Activated T-helper 1 cell treated with anti-CD3 and anti-CD28 coated beads, Interleukin-12 subunit alpha, Interleukin-12 subunit beta, Interleukin-2, Interleukin-4 antibody, amounts not matched to agents 30 ng/mL and 10 ng/mL and 1 ng/mL, durations not matched to agents 14 hours and 24 hours and 36 hours (primary cell): ENCODE data around the gene PKD1. TPM values are rescaled to one million over a fixed set of nuclear protein-coding genes. Genes with fewer than 3 reads are reported as not detected.

Source experiments
- DNase-seq: peaks from one replicate; pipeline ENCODE4 v3.0.0; 2021; ENCODE audit warnings: low spot score
- H3K27ac Mint-ChIP-seq: one replicate; pipeline ENCODE4 v1.8.0; 2021; ENCODE audit warnings: mild to moderate bottlenecking, mixed read lengths
- H3K27me3 Mint-ChIP-seq: one replicate; pipeline ENCODE4 v1.8.0; 2022; ENCODE audit warnings: mild to moderate bottlenecking, moderate library complexity, mixed read lengths; ENCODE audit not compliant: insufficient read depth
- H3K36me3 Mint-ChIP-seq: one replicate; pipeline ENCODE4 v1.8.0; 2021; ENCODE audit warnings: low read depth, mixed read lengths
- H3K4me1 Mint-ChIP-seq: one replicate; pipeline ENCODE4 v1.8.0; 2021; ENCODE audit warnings: low read depth, mixed read lengths
- H3K4me3 Mint-ChIP-seq: one replicate; pipeline ENCODE4 v1.8.0; 2021; ENCODE audit warnings: mild to moderate bottlenecking, moderate library complexity, mixed read lengths
- H3K9me3 Mint-ChIP-seq: one replicate; pipeline ENCODE4 v1.8.0; 2021; ENCODE audit warnings: mixed read lengths
- intact Hi-C: fragments of 100-400 bp; cut with micrococcal nuclease; formaldehyde crosslinking; loops from one replicate; pipeline ENCODE4 v1.15.1; 2024
- total RNA-seq: library from RNA; stranded (reverse); gene quantifications from 2 replicates; pipeline ENCODE4 v1.2.3, GENCODE V29; 2022

PKD1 gene
- total RNA-seq, 1 donor from 2014 or later = 92.5 TPM

DNA sequence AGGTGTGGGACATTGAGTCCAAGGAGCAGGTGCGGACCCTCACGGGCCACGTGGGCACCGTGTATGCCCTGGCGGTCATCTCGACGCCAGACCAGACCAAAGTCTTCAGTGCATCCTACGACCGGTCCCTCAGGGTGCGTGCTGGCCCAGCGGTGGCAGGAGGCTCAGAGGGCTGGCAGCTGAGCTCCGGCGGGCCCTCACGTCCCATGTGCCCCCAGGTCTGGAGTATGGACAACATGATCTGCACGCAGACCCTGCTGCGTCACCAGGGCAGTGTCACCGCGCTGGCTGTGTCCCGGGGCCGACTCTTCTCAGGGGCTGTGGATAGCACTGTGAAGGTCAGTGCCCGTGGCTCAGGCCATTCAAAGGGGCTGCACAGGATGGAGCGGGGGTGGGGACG lies 40.3 kb upstream of the PKD1 start:
- Mint-ChIP-seq H3K36me3 (peaks cover 6% of the 10 kb centered on the region), H3K4me3 (no peak overlapping the region), H3K27ac (no peak overlapping the region), H3K4me1 (no peaks in the 10 kb centered on the region), H3K9me3 (no peaks in the 10 kb centered on the region), H3K27me3 (no peaks in the 10 kb centered on the region)
- DNase-seq = no peak
- intact Hi-C loops = no loop called here

DNA sequence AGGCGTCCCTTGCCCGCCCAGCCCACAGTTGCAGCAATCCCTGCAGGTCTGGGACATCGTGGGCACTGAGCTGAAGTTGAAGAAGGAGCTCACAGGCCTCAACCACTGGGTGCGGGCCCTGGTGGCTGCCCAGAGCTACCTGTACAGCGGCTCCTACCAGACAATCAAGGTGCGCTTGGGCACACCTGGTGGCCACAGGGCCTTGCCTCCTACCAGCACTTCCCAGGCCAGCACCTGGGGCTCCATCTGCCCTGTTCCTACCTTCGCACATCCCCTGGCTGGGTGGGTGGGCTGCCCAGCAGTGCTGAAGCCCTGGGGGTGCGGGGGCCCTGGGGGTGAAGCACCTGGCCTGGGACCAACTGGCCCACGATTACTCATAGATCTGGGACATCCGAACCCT lies 39.8 kb upstream of the PKD1 start:
- no peaks in the 10 kb centered on the region for H3K9me3 Mint-ChIP-seq

DNA sequence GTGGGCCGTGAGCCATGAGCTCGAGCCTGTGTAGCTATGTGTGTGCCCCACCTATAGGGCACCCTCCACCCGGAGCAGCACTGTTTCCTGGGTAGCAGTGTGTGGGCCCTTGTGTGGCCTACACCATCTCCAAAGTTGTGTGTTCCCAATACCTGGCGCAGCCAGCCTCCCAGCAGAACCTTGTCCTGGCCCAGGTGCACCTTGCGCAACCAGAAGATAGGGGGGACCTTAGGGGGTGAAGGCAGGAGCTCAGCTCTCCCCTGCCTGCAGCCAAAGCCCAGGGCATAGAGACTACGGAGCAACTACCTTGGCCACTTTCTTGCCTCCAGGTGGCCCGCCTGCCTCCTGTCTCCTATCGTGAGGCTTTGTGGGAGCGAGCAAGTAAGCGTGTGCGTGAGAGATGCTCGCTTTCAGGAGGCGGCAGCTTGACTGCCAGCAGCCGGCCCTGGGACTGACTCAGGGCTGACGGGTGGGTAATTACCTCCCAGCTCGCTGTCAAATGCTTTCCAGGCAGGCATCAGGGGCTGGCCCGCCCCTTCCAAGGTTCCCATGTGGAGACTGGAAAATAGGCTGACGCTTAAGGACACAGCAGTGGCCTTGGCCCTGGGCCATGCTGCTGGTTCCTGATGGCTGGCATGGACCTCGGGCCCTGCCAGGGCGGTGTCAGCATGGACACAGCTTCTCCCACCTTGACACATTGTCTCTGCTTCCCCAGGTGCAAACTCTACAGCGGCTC lies 38.9 kb upstream of the PKD1 start:
- intact Hi-C loops = no loop called here
- H3K36me3 Mint-ChIP-seq = peaks cover 6% of the 10 kb centered on the region

More for the DNA sequence above, 39.8 kb upstream of the PKD1 start:
- no peak overlapping the region for H3K4me3 Mint-ChIP-seq
- peaks cover 6% of the 10 kb centered on the region for H3K36me3 Mint-ChIP-seq
- intact Hi-C loops = no loop called here
- no peaks in the 10 kb centered on the region for H3K27me3 Mint-ChIP-seq
- no peaks in the 10 kb centered on the region for H3K4me1 Mint-ChIP-seq
- DNase-seq = no peak
- H3K27ac Mint-ChIP-seq = no peak overlapping the region

DNA sequence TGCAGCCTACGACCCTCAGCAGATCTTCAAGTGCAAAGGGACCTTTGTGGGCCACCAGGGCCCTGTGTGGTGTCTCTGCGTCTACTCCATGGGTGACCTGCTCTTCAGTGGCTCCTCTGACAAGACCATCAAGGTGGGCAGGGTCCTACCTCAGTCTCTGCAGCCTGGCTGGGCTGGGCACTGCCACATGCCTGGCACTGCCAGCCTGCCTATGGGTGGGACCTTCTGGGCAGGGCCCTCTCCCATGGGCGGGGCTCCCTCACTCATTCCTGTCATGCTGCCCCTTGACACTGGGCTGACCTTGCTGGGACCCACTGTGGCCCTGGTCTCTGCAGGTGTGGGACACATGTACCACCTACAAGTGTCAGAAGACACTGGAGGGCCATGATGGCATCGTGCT lies 38.2 kb upstream of the PKD1 start:
- H3K9me3 Mint-ChIP-seq = no peaks in the 10 kb centered on the region
- no peak overlapping the region for H3K27ac Mint-ChIP-seq
- H3K36me3 Mint-ChIP-seq = peaks cover 6% of the 10 kb centered on the region
- intact Hi-C loops = no loop called here
- no peak overlapping the region for H3K4me3 Mint-ChIP-seq
- DNase-seq = no peak
- no peaks in the 10 kb centered on the region for H3K4me1 Mint-ChIP-seq
- no peaks in the 10 kb centered on the region for H3K27me3 Mint-ChIP-seq

More for the DNA sequence above, 38.9 kb upstream of the PKD1 start:
- Mint-ChIP-seq H3K4me3 (no peak overlapping the region), H3K27ac (no peak overlapping the region), H3K4me1 (no peaks in the 10 kb centered on the region), H3K9me3 (no peaks in the 10 kb centered on the region), H3K27me3 (no peaks in the 10 kb centered on the region)
- no peak for DNase-seq

DNA sequence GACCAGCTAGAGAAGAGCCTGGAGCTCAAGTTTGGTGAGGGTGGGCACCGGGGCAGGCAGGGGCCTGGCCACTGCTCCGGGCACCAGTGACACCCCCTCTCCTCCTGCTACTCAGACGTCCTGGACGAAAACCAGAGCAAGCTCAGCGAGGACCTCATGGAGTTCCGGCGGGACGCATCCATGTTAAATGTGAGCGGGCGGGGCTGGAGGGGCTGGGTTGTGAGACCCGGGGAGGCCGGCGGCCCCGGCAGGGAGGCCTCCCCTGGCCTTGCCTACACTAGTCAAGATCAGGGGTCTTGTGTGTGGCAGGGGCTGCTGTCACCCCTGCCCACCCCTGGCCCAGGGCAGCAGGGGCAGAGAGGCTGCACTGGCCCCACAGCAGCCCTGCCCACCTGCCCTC lies 37.7 kb upstream of the PKD1 start:
- intact Hi-C loops = no loop called here
- H3K4me3 Mint-ChIP-seq = no peak overlapping the region
- no peaks in the 10 kb centered on the region for H3K9me3 Mint-ChIP-seq
- no peak overlapping the region for H3K27ac Mint-ChIP-seq
- no peak for DNase-seq
- H3K27me3 Mint-ChIP-seq = no peaks in the 10 kb centered on the region
- peaks cover 6% of the 10 kb centered on the region for H3K36me3 Mint-ChIP-seq
- no peaks in the 10 kb centered on the region for H3K4me1 Mint-ChIP-seq

DNA sequence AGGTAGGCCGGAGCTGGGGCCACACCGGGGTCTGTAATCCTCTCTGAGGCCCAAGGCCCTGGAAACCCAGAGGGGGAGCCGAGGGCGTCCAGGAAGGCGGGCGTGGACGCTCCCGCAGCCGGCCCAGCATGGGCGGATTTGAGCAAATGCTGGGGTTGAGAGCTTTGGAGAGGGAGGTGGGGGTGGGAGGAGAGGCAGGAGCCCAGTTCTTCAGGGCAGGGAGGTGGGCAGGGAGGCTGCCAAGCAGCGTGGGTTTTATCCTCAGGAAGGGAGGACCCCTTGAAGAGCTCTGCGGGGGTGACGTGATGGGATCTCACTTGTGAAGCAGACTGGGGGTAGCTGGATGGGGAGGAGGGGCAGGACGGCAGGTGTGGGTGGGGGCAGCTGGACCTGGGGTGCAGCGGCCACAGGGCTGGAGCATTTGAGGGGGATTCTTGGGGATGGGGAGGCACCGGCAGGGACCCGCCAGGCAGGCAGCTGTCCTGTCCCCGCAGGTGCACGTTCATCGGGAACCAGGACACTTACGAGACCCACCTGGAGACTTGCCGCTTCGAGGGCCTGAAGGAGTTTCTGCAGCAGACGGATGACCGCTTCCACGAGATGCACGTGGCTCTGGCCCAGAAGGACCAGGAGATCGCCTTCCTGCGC lies 37.1 kb upstream of the PKD1 start:
- Mint-ChIP-seq H3K4me3 (no peak overlapping the region), H3K36me3 (peaks cover 6% of the 10 kb centered on the region), H3K27me3 (no peaks in the 10 kb centered on the region), H3K9me3 (no peaks in the 10 kb centered on the region), H3K27ac (no peak overlapping the region), H3K4me1 (no peaks in the 10 kb centered on the region)
- intact Hi-C loops = no loop called here
- DNase-seq = no peak

DNA sequence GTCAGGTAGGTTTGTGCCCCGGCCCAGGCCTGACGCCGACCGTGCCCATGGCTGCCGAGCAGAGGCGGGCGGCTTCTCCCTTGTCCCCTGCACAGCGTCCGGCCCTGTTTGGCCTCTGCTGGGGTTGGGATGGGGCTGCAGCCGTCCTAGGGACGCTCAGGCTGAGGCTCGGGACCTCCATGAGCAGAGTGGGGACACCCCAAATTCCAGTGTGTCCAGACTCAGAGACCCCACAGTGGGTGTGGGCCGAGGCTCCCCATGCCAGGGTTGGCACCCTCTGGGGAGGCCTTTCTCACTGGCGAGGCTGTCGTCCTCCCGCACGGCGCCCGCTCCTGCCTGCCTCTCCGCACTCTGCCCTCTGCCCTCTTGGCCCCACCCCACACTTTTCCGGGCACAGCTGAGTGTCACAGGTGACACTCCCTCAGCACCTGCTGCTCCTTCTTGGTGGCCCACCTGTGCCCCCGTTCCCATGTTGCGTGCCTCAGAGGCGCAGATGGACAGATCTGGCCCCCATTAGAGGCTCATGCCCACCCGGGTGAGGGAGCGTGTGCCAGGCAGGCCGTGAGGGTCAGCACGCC lies 36.0 kb upstream of the PKD1 start:
- DNase-seq = no peak
- H3K27me3 Mint-ChIP-seq = no peaks in the 10 kb centered on the region
- H3K27ac Mint-ChIP-seq = no peak overlapping the region

DNA sequence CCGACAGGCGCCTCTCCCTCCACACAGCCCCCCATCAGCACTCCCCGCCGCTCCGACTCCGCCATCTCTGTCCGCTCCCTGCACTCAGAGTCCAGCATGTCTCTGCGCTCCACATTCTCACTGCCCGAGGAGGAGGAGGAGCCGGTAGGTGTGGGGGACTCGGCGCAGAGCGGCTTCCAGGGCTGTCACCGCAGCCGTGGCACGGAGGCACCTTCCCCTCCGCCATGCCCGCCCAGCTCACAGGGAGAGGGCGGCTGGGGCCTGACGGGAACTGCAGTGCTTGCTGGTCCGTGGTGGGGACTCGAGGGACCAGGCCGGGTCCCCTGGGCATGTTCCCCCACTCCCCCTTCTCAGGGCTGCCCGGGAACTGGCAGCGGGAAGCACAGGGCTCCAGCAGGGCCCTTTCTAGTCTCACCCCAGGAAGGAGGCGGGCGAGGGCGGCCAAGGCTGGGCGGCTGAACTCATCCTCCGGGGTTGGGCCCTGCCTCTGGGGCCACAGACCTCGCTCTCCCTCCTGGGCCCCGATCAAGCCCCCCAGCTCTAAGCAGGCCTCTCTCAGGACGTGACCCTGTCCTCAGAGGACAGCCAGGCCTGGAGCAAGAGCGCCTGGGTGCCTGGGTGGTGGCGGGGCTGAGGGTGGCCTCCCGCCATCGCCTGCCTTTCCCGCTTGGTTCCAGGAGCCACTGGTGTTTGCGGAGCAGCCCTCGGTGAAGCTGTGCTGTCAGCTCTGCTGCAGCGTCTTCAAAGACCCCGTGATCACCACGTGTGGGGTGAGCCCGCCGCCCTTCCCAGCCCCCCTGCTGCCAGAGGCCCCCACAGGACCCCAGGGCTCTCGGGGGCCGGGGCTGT lies 35.1 kb upstream of the PKD1 start:
- Mint-ChIP-seq H3K27ac (no peak overlapping the region), H3K36me3 (peaks cover 9% of the 10 kb centered on the region), H3K9me3 (no peaks in the 10 kb centered on the region), H3K4me3 (no peak overlapping the region), H3K4me1 (no peaks in the 10 kb centered on the region), H3K27me3 (no peaks in the 10 kb centered on the region)
- intact Hi-C loops = no loop called here
- no peak for DNase-seq

More for the DNA sequence above, 36.0 kb upstream of the PKD1 start:
- H3K4me3 Mint-ChIP-seq = no peak overlapping the region
- intact Hi-C loops = no loop called here
- peaks cover 6% of the 10 kb centered on the region for H3K36me3 Mint-ChIP-seq
- no peaks in the 10 kb centered on the region for H3K4me1 Mint-ChIP-seq
- H3K9me3 Mint-ChIP-seq = no peaks in the 10 kb centered on the region

DNA sequence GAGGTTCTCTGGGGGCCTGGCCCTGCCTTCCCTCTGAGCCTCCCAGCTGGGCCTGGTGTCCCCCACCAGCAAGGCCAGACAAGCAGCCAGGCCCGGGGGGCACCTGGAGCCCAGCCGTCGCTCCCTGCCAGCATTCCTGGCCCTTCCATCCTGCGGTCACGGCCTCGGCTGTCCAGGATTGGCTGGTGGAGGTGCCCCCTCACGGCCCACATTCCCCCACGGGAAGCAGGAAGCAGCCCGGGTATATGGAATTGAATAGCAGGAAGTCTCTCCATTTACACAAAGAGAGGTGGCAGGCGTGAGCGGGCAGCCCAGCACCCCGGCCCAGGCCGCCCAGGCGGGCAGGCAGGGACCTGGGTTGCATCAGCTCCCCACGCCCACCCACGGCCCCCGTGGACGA lies 34.4 kb upstream of the PKD1 start:
- H3K36me3 Mint-ChIP-seq = peaks cover 9% of the 10 kb centered on the region
- no peaks in the 10 kb centered on the region for H3K9me3 Mint-ChIP-seq
- no peak overlapping the region for H3K4me3 Mint-ChIP-seq
- no peak for DNase-seq
- H3K27ac Mint-ChIP-seq = no peak overlapping the region
- intact Hi-C loops = no loop called here
- no peaks in the 10 kb centered on the region for H3K4me1 Mint-ChIP-seq
- H3K27me3 Mint-ChIP-seq = no peaks in the 10 kb centered on the region

DNA sequence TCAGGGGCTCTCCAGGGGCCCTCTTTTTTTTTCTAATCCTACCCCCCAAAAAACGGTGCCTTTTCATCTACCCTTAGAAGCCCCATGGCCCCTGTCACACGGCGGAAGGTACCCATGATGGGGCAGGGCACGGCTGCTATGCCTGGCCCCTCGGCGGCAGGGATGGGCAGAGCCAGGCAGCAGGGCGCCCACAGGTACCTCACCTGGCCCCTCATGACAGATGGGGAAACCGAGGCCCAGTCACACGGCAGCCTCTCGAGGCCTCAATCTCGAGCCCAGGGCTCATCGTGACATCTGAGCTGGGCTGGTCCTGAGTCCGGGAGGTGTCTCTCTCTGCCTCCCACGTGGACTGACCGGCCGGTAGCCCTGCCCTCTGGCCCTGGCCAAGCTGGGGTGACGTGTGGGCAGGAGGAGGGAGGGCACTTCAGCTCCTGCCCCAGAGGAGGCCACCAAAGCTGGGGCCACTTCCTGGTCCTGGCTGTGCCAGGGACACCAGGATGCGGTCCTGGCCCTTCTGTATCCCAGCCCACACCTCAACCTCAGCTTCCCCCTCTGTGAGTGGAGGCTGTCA lies 31.5 kb upstream of the PKD1 start:
- H3K36me3 Mint-ChIP-seq = peaks cover 5% of the 10 kb centered on the region
- intact Hi-C loops = no loop called here
- no peaks in the 10 kb centered on the region for H3K4me1 Mint-ChIP-seq
- H3K27ac Mint-ChIP-seq = peak overlapping the region; percentile 23
- H3K27me3 Mint-ChIP-seq = no peaks in the 10 kb centered on the region
- no peak for DNase-seq
- no peak overlapping the region for H3K4me3 Mint-ChIP-seq
- H3K9me3 Mint-ChIP-seq = no peaks in the 10 kb centered on the region

DNA sequence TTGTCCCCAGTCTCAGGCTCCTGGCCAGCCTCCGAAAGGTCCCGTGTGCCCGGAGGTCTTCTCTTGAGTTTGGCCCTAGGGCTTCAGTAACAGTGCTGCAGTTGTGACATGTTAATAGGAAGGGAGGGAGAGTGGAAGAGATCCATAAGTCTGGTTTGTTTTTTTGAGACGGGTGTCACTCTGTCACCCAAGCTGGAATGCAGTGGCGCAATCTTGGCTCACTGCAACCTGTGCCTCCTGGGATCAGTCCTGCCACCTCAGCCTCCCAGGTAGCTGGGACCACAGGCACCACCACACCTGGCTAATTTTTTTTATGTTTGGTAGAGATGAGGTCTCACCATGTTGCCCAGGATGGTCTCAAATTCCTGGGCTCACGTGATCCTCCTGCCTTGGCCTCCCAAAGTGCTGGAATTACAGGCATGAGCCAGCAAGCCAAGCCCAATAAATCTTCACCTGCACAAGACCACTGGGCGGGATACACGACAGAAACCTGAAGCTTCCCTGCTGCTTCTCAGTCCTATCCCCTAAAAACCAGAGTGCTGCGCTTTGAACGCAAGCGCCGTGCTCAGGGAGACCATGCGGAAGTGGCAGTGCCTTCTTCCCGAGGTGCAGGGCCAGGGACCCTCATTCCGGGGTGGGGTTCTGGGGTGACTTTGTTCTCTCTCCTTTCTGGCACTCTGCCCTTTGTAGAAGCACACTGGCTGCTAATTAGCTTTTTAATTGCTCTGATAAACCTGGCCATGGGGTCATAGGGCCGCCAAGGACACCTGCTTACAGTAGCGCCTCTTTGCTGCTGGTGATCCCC lies 30.8 kb upstream of the PKD1 start:
- H3K9me3 Mint-ChIP-seq = no peaks in the 10 kb centered on the region
- no peak overlapping the region for H3K4me3 Mint-ChIP-seq
- H3K27me3 Mint-ChIP-seq = no peaks in the 10 kb centered on the region
- intact Hi-C loops = no loop called here
- peak overlapping the region; percentile 23 for H3K27ac Mint-ChIP-seq
- peaks cover 5% of the 10 kb centered on the region for H3K36me3 Mint-ChIP-seq
- DNase-seq = no peak
- no peaks in the 10 kb centered on the region for H3K4me1 Mint-ChIP-seq

DNA sequence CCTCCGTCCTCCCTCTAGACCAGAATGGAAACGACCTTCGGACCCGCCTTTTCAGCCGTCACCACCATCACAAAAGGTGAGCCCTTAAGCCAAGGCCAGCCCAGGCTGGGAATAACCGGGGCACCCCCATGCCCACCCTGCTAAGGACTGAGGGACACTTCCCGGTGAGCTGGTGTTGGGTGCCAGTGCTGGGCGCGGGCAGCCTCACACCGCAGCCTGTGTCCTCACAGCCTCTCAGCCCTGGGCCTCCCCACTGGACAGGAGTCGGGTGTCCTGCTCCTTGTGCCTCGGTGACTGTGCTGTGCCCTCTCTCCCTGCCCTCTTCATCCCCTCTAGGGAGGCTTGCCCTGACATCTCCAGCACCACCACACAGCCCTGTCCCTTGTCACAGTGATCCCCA lies 30.2 kb upstream of the PKD1 start:
- H3K4me3 Mint-ChIP-seq = no peak overlapping the region
- H3K4me1 Mint-ChIP-seq = no peaks in the 10 kb centered on the region
- H3K27me3 Mint-ChIP-seq = no peaks in the 10 kb centered on the region
- H3K36me3 Mint-ChIP-seq = peaks cover 5% of the 10 kb centered on the region
- no peaks in the 10 kb centered on the region for H3K9me3 Mint-ChIP-seq
- no peak overlapping the region for H3K27ac Mint-ChIP-seq
- intact Hi-C loops = no loop called here
- DNase-seq = no peak
